ENCODE data around the gene ZNF410. TPM values are rescaled to one million over a fixed set of nuclear protein-coding genes. Genes with fewer than 3 reads are reported as not detected.

The ZNF410 gene
- total and polyA plus RNA-seq, 2 of the 13 experiments (the other 11 are each of a cell fraction or from before 2014, with no cell fraction given), result 19.2 to 44.3 TPM

- TF ChIP-seq MATR3 (CRISPR knock-in tag; IDR thresholded peaks at IDR 0.05) (no peak), ZNF75D (CRISPR knock-in tag; IDR thresholded peaks at IDR 0.05; ENCODE audit: borderline replicate concordance) (no peak), SNAI1 (CRISPR knock-in tag; IDR thresholded peaks at IDR 0.05; ENCODE audit: borderline replicate concordance) (no peak)
These were observed 82.2 kb downstream of the ZNF410 start (continued) for GRCh38 chr14:73968885-73969284.

- H3K36me3 ChIP-seq (replicated peaks in 1 of 2; ENCODE audit: control insufficient read depth in 1 of 2, insufficient read depth in 2 of 2, low read length in 2 of 2), result peaks cover 35 to 83% of the 10 kb centered on the region in 2 experiments
- intact Hi-C loops (cut with micrococcal nuclease; ENCODE audit: unreplicated experiment), result no loop called here
These were observed 86.8 kb downstream of the ZNF410 start for GRCh38 chr14:73973497-73973896.

GRCh38 chr14:73976125-73976524 lies 89.5 kb downstream of the ZNF410 start:
- no TSS peak for BruUV-seq (replicated peaks)
- Histone ChIP-seq H3K27me3 (ENCODE audit: control insufficient read depth in 1 of 2, insufficient read depth in 2 of 2, low read length in 2 of 2) (no peaks in the 10 kb centered on the region), H3K4me3 (replicated peaks in 1 of 3; ENCODE audit: insufficient read depth in 1 of 3, low read depth in 2 of 3, low read length in 3 of 3) (no peak overlapping the region), H3K36me3 (replicated peaks in 1 of 2; ENCODE audit: control insufficient read depth in 1 of 2, insufficient read depth in 2 of 2, low read length in 2 of 2) (peaks cover 21 to 66% of the 10 kb centered on the region in 2 experiments), H4K20me1 (ENCODE audit: insufficient read depth, low read length) (no peaks in the 10 kb centered on the region), H3K79me2 (ENCODE audit: insufficient read depth, low read length) (no peaks in the 10 kb centered on the region), H3K9ac (ENCODE audit: insufficient read depth, low read depth, low read length) (no peak overlapping the region), H3K27ac (ENCODE audit: extremely low read length, insufficient read depth, low read length) (no peak overlapping the region), H3K9me3 (ENCODE audit: low read length) (no peaks in the 10 kb centered on the region), H2AFZ (ENCODE audit: low read length) (no peak overlapping the region), H3K4me2 (ENCODE audit: low read depth, low read length) (no peak overlapping the region), H3K4me1 (ENCODE audit: insufficient read depth, low read length) (peaks cover 20% of the 10 kb centered on the region)
- 97% methylated on average over 5 of the region's 6 CpGs for WGBS (ENCODE audit: low lambda C conversion rate)
- in situ Hi-C loops (cut with HindIII; ENCODE audit: extremely low pct_ligation_motif_present, low pct_unique_long_range_greater_than_20kb) (no loop called here), intact Hi-C loops (cut with micrococcal nuclease; ENCODE audit: unreplicated experiment) (no loop called here)
- FAIRE-seq, result no peak
- DNase-seq (ENCODE audit: low spot score), result no peak
- ChIA-PET POLR2A (interaction anchor here (0.6 to 1.8 kb wide), 2 partner anchors 17 to 26 kb away, joined by 3 to 5 read pairs; partner anchors contain the start of genes COQ6 and FAM161B), CTCF (ENCODE audit: low intra/inter-chr PET ratio, low total read pairs) (no interaction called here)
- ATAC-seq, result no peak
- TF ChIP-seq ZNF337 (CRISPR knock-in tag; IDR thresholded peaks at IDR 0.05; ENCODE audit: borderline replicate concordance, low read depth) (no peak), ZNF17 (CRISPR knock-in tag; IDR thresholded peaks at IDR 0.05) (no peak), ZNF549 (CRISPR knock-in tag; IDR thresholded peaks at IDR 0.05) (no peak), ZNF839 (CRISPR knock-in tag; IDR thresholded peaks at IDR 0.05; ENCODE audit: borderline replicate concordance) (no peak), ZNF136 (CRISPR knock-in tag; IDR thresholded peaks at IDR 0.05; ENCODE audit: low read depth) (no peak), UBTF (CRISPR knock-in tag; IDR thresholded peaks at IDR 0.05) (no peak)

More at GRCh38 chr14:73973497-73973896, 86.8 kb downstream of the ZNF410 start:
- POLR2A ChIA-PET, result no interaction called here
- peaks cover 5% of the 10 kb centered on the region for H3K4me1 ChIP-seq (ENCODE audit: insufficient read depth, low read length)
- no peak overlapping the region for H2AFZ ChIP-seq (ENCODE audit: low read length)
- FAIRE-seq (no peak), DNase-seq (ENCODE audit: low spot score) (no peak), ATAC-seq (no peak)
- no peaks in the 10 kb centered on the region for H3K79me2 ChIP-seq (ENCODE audit: insufficient read depth, low read length)
- no peaks in the 10 kb centered on the region for H3K9me3 ChIP-seq (ENCODE audit: low read length)
- in situ Hi-C loops (cut with HindIII; ENCODE audit: extremely low pct_ligation_motif_present, low pct_unique_long_range_greater_than_20kb), result no loop called here
- H3K27ac ChIP-seq (ENCODE audit: extremely low read length, insufficient read depth, low read length), result no peak overlapping the region
- H3K27me3 ChIP-seq (ENCODE audit: control insufficient read depth in 1 of 2, insufficient read depth in 2 of 2, low read length in 2 of 2), result no peaks in the 10 kb centered on the region
- 96% methylated on average over 2 of the region's 2 CpGs for whole genome bisulfite sequencing (ENCODE audit: low lambda C conversion rate)
- H3K4me2 ChIP-seq (ENCODE audit: low read depth, low read length), result no peak overlapping the region
- H3K4me3 ChIP-seq (replicated peaks in 1 of 3; ENCODE audit: insufficient read depth in 1 of 3, low read depth in 2 of 3, low read length in 3 of 3), result no peak overlapping the region
- CTCF ChIA-PET (ENCODE audit: low intra/inter-chr PET ratio, low total read pairs), result no interaction called here
- no peak overlapping the region for H3K9ac ChIP-seq (ENCODE audit: insufficient read depth, low read depth, low read length)
- no peak for TF ChIP-seq NR2F1 (CRISPR knock-in tag; IDR thresholded peaks at IDR 0.05)
- no peak for TF ChIP-seq PHF21A (CRISPR knock-in tag; IDR thresholded peaks at IDR 0.05)
- no peak for TF ChIP-seq ZNF788 (CRISPR knock-in tag; IDR thresholded peaks at IDR 0.05; ENCODE audit: borderline replicate concordance)
- TF ChIP-seq ZNF30 (CRISPR knock-in tag; IDR thresholded peaks at IDR 0.05), result no peak
- no peak for TF ChIP-seq ISX (CRISPR knock-in tag; conservative IDR thresholded peaks at IDR 0.05)
- TF ChIP-seq ZNF557 (CRISPR knock-in tag; IDR thresholded peaks at IDR 0.05), result no peak
- TF ChIP-seq BRCA1 (CRISPR knock-in tag; IDR thresholded peaks at IDR 0.05), result no peak
- TF ChIP-seq SRSF9 (IDR thresholded peaks at IDR 0.05; ENCODE audit: borderline replicate concordance, insufficient read depth, low read depth, low read length, poor library complexity, severe bottlenecking), result no peak
- TF ChIP-seq NFYB (CRISPR knock-in tag; IDR thresholded peaks at IDR 0.05), result no peak
- no peak for TF ChIP-seq MAFG (CRISPR knock-in tag; IDR thresholded peaks at IDR 0.05)
- TF ChIP-seq ZFP36L1 (CRISPR knock-in tag; IDR thresholded peaks at IDR 0.05), result no peak
- TF ChIP-seq CENPT (CRISPR knock-in tag; IDR thresholded peaks at IDR 0.05; ENCODE audit: low read depth), result no peak
- no peak for TF ChIP-seq CREM (IDR thresholded peaks at IDR 0.05)
- no peak for TF ChIP-seq CREM (CRISPR knock-in tag; IDR thresholded peaks at IDR 0.05)
- no peaks in the 10 kb centered on the region for H4K20me1 ChIP-seq (ENCODE audit: insufficient read depth, low read length)
- no TSS peak for BruUV-seq (replicated peaks)

Data from HepG2 (cell line).